Measurements from ENCODE around the gene OGFR. TPM values are rescaled to one million over a fixed set of nuclear protein-coding genes. Genes with fewer than 3 reads are reported as not detected.

Gene OGFR
- total RNA-seq, 1 experiment from 2014 or later = 84.7 TPM

- CTCF ChIA-PET = interaction anchor here (1.0 to 1.7 kb wide), 2 partner anchors 8 to 22 kb away, joined by 6 to 8 read pairs; no protein-coding TSS in a partner anchor
- no TSS peak for BruUV-seq (replicated peaks)
- H3K4me1 Mint-ChIP-seq (ENCODE audit: low read depth, unreplicated experiment) = peaks cover 11% of the 10 kb centered on the region
These were observed 11.6 kb downstream of the OGFR start for GRCh38 chr20:62816031-62816883.

GRCh38 chr20:62816884-62817873, 12.5 kb downstream of the OGFR start, which contains the start of gene COL9A3:
Gene COL9A3, plus strand, starts transcription at chr20:62817050. Its CDS starts 15 bp downstream, at chr20:62817065.
- Histone ChIP-seq H3K36me3 (ENCODE audit: control insufficient read depth, insufficient read depth, low read length) (peaks cover 1% of the 10 kb centered on the region; the same call in 1 of the 2 replicates), H3K9me3 (no peaks in the 10 kb centered on the region), H3K4me3 (ENCODE audit: low read depth, low read length) (peak within 1 kb of the TSS; percentile 39), H3K4me1 (peaks cover 23% of the 10 kb centered on the region), H3K27me3 (replicated peaks; ENCODE audit: control insufficient read depth, insufficient read depth, low read length) (no peaks in the 10 kb centered on the region)
- Mint-ChIP-seq H3K4me1 (ENCODE audit: low read depth, unreplicated experiment) (peaks cover 11% of the 10 kb centered on the region), H3K4me3 (ENCODE audit: unreplicated experiment) (peak within 1 kb of the TSS; percentile 52), H3K27me3 (ENCODE audit: insufficient read depth, unreplicated experiment) (no peaks in the 10 kb centered on the region), H3K27ac (ENCODE audit: unreplicated experiment) (peak within 1 kb of the TSS; percentile 33), H3K9me3 (ENCODE audit: unreplicated experiment) (no peaks in the 10 kb centered on the region), H3K36me3 (ENCODE audit: insufficient read depth, unreplicated experiment) (peaks cover 23% of the 10 kb centered on the region)
- ChIA-PET CTCF (interaction anchor here (0.6 to 1.7 kb wide), 2 partner anchors 9 to 23 kb away, joined by 4 to 8 read pairs; no protein-coding TSS in a partner anchor), POLR2A (interaction anchor here (0.6 to 1.1 kb wide), 4 partner anchors 11 to 226 kb away, joined by 3 to 4 read pairs (median 4); partner anchors contain the start of genes MRGBP and TCFL5)
- intact Hi-C loops (cut with micrococcal nuclease; ENCODE audit: unreplicated experiment) = no loop called here
- no peak for TF ChIP-seq CTCF (IDR thresholded peaks at IDR 0.05; ENCODE audit: insufficient read depth in 1 of 2, low read depth in 1 of 2, low read length in 1 of 2, severe bottlenecking in 1 of 2, unreplicated experiment in 1 of 2)
- BruUV-seq (replicated peaks) = no TSS peak
- peak in 1 of 2 experiments; percentile 64 for DNase-seq

More at GRCh38 chr20:62816031-62816883, 11.6 kb downstream of the OGFR start:
- Mint-ChIP-seq H3K9me3 (ENCODE audit: unreplicated experiment) (no peaks in the 10 kb centered on the region), H3K4me3 (ENCODE audit: unreplicated experiment) (peak overlapping the region; percentile 52), H3K27me3 (ENCODE audit: insufficient read depth, unreplicated experiment) (no peaks in the 10 kb centered on the region), H3K36me3 (ENCODE audit: insufficient read depth, unreplicated experiment) (peaks cover 30% of the 10 kb centered on the region), H3K27ac (ENCODE audit: unreplicated experiment) (peak overlapping the region; percentile 33)
- peak overlapping the region; percentile 39 for H3K4me3 ChIP-seq (ENCODE audit: low read depth, low read length)
- H3K4me1 ChIP-seq = peaks cover 23% of the 10 kb centered on the region
- H3K27me3 ChIP-seq (replicated peaks; ENCODE audit: control insufficient read depth, insufficient read depth, low read length) = no peaks in the 10 kb centered on the region
- POLR2A ChIA-PET = interaction anchor here (0.6 to 1.1 kb wide), 5 partner anchors 10 to 385 kb away, joined by 3 to 4 read pairs (median 3); partner anchors contain the start of genes MRGBP and TCFL5
- intact Hi-C loops (cut with micrococcal nuclease; ENCODE audit: unreplicated experiment) = no loop called here
- peaks cover 1% of the 10 kb centered on the region; the same call in 1 of the 2 replicates for H3K36me3 ChIP-seq (ENCODE audit: control insufficient read depth, insufficient read depth, low read length)
- no peak for TF ChIP-seq CTCF (IDR thresholded peaks at IDR 0.05; ENCODE audit: insufficient read depth in 1 of 2, low read depth in 1 of 2, low read length in 1 of 2, severe bottlenecking in 1 of 2, unreplicated experiment in 1 of 2)
- no peak for DNase-seq
- no peaks in the 10 kb centered on the region for H3K9me3 ChIP-seq

All from Caco-2 (cell line).